Panc1 (cell line): ENCODE data around the gene C9orf78. TPM values are rescaled to one million over a fixed set of nuclear protein-coding genes. Genes with fewer than 3 reads are reported as not detected.

Experiments used
- ATAC-seq: fragments of 200-7000 bp; cut with Tn5 transposase; 2 replicates; pipeline ENCODE4 v1.9.1; 2020; ENCODE audit warnings: mild to moderate bottlenecking, moderate library complexity
- BruUV-seq: library from RNA; stranded (reverse); fragments of 400-500 nt; replicated peaks from 2 replicates; lab custom pipeline; 2021; lab: Mats Ljungman, UMichigan
- CTCF ChIA-PET: fragments of 300-600 bp; sonication (Branson Sonifier 250); formaldehyde crosslinking; loops from one replicate; lab custom pipeline; 2022; ENCODE audit warnings: antibody characterized with exemption; lab: Charles Lee
- POLR2A ChIA-PET: fragments of 300-600 bp; sonication (Branson Sonifier 250); formaldehyde crosslinking; loops from one replicate; lab custom pipeline; 2022; ENCODE audit warnings: antibody characterized with exemption; lab: Charles Lee
- DNase-seq: peaks from one replicate; pipeline ENCODE4 v3.0.0-alpha.2; 2010; ENCODE audit warnings: low read depth, low spot score
- H3K27ac ChIP-seq: 2 replicates; pipeline ENCODE4 v1.5.1; 2011; ENCODE audit warnings: mild to moderate bottlenecking, low read length, inconsistent platforms
- H3K27me3 ChIP-seq: fragments of 200-500 bp; sonication (Bioruptor generic); 2 replicates; pipeline ENCODE4 v1.6.0; 2014; ENCODE audit warnings: low read length, inconsistent platforms; ENCODE audit not compliant: control insufficient read depth, insufficient read depth
- H3K36me3 ChIP-seq: fragments of 200-500 bp; sonication (Bioruptor generic); 2 replicates; pipeline ENCODE4 v1.5.1; 2014; ENCODE audit warnings: inconsistent platforms, mild to moderate bottlenecking, low read length, moderate library complexity; ENCODE audit not compliant: control insufficient read depth, insufficient read depth
- H3K4me1 ChIP-seq: 2 replicates; pipeline ENCODE4 v1.5.1; 2011; ENCODE audit warnings: inconsistent platforms, mild to moderate bottlenecking, low read length, moderate library complexity; ENCODE audit not compliant: control insufficient read depth, insufficient read depth
- H3K4me3 ChIP-seq, 2 experiments: 2 replicates each; pipeline ENCODE4 v1.5.1; 2011 to 2012; ENCODE audit warnings: low read depth in 2 of 2, low read length in 2 of 2, mild to moderate bottlenecking in 2 of 2, inconsistent platforms in 1 of 2, moderate library complexity in 1 of 2
- H3K9me3 ChIP-seq: fragments of 200-500 bp; sonication (Bioruptor generic); 2 replicates; pipeline ENCODE4 v1.5.1; 2014; ENCODE audit warnings: low read depth, mild to moderate bottlenecking, inconsistent platforms, low read length, moderate library complexity; ENCODE audit not compliant: control insufficient read depth, insufficient read depth
- POLR2AphosphoS5 ChIP-seq: IDR thresholded peaks from 2 replicates; pipeline ENCODE4 v1.6.1; 2012; ENCODE audit warnings: mild to moderate bottlenecking, low read depth, low read length, moderate library complexity
- REST ChIP-seq, 2 experiments: IDR thresholded peaks; 2 replicates each; pipeline ENCODE4 v1.6.1; 2011 to 2012; ENCODE audit warnings: low read depth in 2 of 2, control low read depth in 1 of 2, low read length in 1 of 2, mild to moderate bottlenecking in 1 of 2, moderate library complexity in 1 of 2; ENCODE audit not compliant: insufficient read depth in 1 of 2
- SIN3A ChIP-seq: IDR thresholded peaks from 2 replicates; pipeline ENCODE4 v1.6.1; 2012; ENCODE audit warnings: low read depth, mild to moderate bottlenecking, low read length, moderate library complexity, borderline replicate concordance; ENCODE audit not compliant: insufficient read depth
- TCF7L2 ChIP-seq: IDR thresholded peaks from 2 replicates; pipeline ENCODE4 v1.6.1; 2011; ENCODE audit warnings: mild to moderate bottlenecking, low read depth, low read length, inconsistent platforms
- in situ Hi-C: cut with HindIII; loops from 2 replicates; pipeline ENCODE4 v1.10.0; 2016; ENCODE audit warnings: low sequenced_read_pairs, low pct_unique_long_range_greater_than_20kb
- intact Hi-C: fragments of 100-400 bp; cut with micrococcal nuclease; formaldehyde crosslinking; loops from one replicate; pipeline ENCODE4 v1.10.0; 2022; ENCODE audit not compliant: unreplicated experiment
- total RNA-seq: library from RNA; stranded (reverse); gene quantifications from one replicate; pipeline ENCODE4 v1.2.1, GENCODE V29; 2021; ENCODE audit not compliant: unreplicated experiment
- TF ChIP-seq, protein P1 (sequence below): fragments of 450-650 bp; IDR thresholded peaks from 2 replicates; pipeline ENCODE4 v1.5.1; 2017; ENCODE audit warnings: mild to moderate bottlenecking

C9orf78 gene
- total RNA-seq, 1 experiment from 2014 or later = 33.6 TPM

- H3K27ac ChIP-seq = no peak overlapping the region
- TF ChIP-seq REST (IDR thresholded peaks at IDR 0.05; ENCODE audit: insufficient read depth in 1 of 2, low read depth in 2 of 2, low read length in 1 of 2) = no peak
- TF ChIP-seq SIN3A = no peak
- no peak for TF ChIP-seq TCF7L2
- TF ChIP-seq, protein P1, sequence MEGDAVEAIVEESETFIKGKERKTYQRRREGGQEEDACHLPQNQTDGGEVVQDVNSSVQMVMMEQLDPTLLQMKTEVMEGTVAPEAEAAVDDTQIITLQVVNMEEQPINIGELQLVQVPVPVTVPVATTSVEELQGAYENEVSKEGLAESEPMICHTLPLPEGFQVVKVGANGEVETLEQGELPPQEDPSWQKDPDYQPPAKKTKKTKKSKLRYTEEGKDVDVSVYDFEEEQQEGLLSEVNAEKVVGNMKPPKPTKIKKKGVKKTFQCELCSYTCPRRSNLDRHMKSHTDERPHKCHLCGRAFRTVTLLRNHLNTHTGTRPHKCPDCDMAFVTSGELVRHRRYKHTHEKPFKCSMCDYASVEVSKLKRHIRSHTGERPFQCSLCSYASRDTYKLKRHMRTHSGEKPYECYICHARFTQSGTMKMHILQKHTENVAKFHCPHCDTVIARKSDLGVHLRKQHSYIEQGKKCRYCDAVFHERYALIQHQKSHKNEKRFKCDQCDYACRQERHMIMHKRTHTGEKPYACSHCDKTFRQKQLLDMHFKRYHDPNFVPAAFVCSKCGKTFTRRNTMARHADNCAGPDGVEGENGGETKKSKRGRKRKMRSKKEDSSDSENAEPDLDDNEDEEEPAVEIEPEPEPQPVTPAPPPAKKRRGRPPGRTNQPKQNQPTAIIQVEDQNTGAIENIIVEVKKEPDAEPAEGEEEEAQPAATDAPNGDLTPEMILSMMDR = no peak
- no peak for TF ChIP-seq POLR2AphosphoS5
- in situ Hi-C loops = no loop called here
These were observed 55.4 kb downstream of the C9orf78 start for GRCh38 chr9:129779560-129780190.

DNA sequence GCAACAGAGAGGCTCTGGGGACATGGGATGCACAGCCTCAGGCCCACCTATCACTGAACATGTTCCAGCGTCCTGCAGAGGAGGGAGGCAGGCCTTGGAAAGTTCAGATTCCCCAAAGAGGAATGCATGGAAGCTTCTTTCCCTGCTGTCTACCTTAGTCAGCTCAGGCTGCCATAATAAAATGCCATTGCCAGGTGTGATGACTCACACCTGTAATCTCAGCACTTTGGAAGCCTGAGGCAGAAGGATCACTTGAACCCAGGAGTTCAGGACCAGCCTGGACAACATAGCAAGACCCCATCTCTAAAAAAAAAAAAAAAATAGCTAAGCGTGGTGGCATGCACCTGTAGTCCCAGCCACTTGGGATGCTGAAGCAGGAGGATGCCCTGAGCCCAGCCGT lies 56.6 kb downstream of the C9orf78 start:
- no peak for ATAC-seq
- H3K4me3 ChIP-seq = no peak overlapping the region
- TF ChIP-seq TCF7L2 (no peak), SIN3A (no peak), POLR2AphosphoS5 (no peak), REST (IDR thresholded peaks at IDR 0.05; ENCODE audit: insufficient read depth in 1 of 2, low read depth in 2 of 2, low read length in 1 of 2) (no peak)
- TF ChIP-seq, protein P1 = no peak
- H3K36me3 ChIP-seq = no peaks in the 10 kb centered on the region
- no peaks in the 10 kb centered on the region for H3K9me3 ChIP-seq
- CTCF ChIA-PET = interaction anchor here (0.6 kb wide), 2 partner anchors 26 to 52 kb away, joined by 4 to 6 read pairs; partner anchors contain the start of gene PTGES
- DNase-seq = no peak
- H3K4me1 ChIP-seq = no peaks in the 10 kb centered on the region
- intact Hi-C loops = no loop called here
- POLR2A ChIA-PET = interaction anchor here (0.6 kb wide), 1 partner anchor 27 kb away, joined by 6 read pairs; no protein-coding TSS in a partner anchor
- no TSS peak for BruUV-seq
- in situ Hi-C loops = no loop called here
- no peak overlapping the region for H3K27ac ChIP-seq
- no peaks in the 10 kb centered on the region for H3K27me3 ChIP-seq

More at GRCh38 chr9:129779560-129780190, 55.4 kb downstream of the C9orf78 start:
- DNase-seq (no peak), ATAC-seq (no peak)
- no TSS peak for BruUV-seq
- no peaks in the 10 kb centered on the region for H3K27me3 ChIP-seq
- H3K36me3 ChIP-seq = no peaks in the 10 kb centered on the region
- ChIA-PET CTCF (interaction anchor here (0.9 kb wide), 1 partner anchor 28 kb away, joined by 12 read pairs; no protein-coding TSS in a partner anchor), POLR2A (no interaction called here)
- no peaks in the 10 kb centered on the region for H3K9me3 ChIP-seq
- no peaks in the 10 kb centered on the region for H3K4me1 ChIP-seq
- intact Hi-C loops = loop anchor here (5.0 kb wide), 1 partner anchor 137 kb away; the partner anchor contains the start of gene ASB6
- no peak overlapping the region for H3K4me3 ChIP-seq
